H1 (cell line): ENCODE data around the gene LBP. TPM values are rescaled to one million over a fixed set of nuclear protein-coding genes. Genes with fewer than 3 reads are reported as not detected.
"Not testable (repeated sequence)": the region's sequence is repeated elsewhere in the genome, so short reads cannot be mapped to it uniquely, and the experiment has no call there.

ENCODE experiments used
- CTCF ChIA-PET: fragments of 300-600 bp; sonication (Branson Sonifier 250); formaldehyde crosslinking; loops from one replicate; lab custom pipeline; 2021; ENCODE audit not compliant: partially characterized antibody; lab: Charles Lee
- POLR2A ChIA-PET: fragments of 300-600 bp; sonication (Branson Sonifier 250); formaldehyde crosslinking; loops from one replicate; lab custom pipeline; 2021; ENCODE audit warnings: inconsistent platforms; ENCODE audit not compliant: partially characterized antibody; lab: Charles Lee
- DNase-seq, 2 experiments: peaks; one replicate each; pipeline versions ENCODE4 v3.0.0 to v3.0.0-alpha.2; 2010 to 2022; ENCODE audit warnings: low spot score in 2 of 2, low read depth in 1 of 2, mixed read lengths in 1 of 2
- FAIRE-seq: peaks from 2 replicates; lab custom pipeline; 2011; peaks lifted over from hg19 to GRCh38; lab: Jason Lieb, UNC
- H2AFZ ChIP-seq: 2 replicates; pipeline ENCODE4 v1.8.1; 2012; ENCODE audit warnings: low read length, inconsistent platforms
- H2AK5ac ChIP-seq: 2 replicates; pipeline ENCODE4 v1.6.1; 2013; ENCODE audit warnings: low read depth, low read length
- H2BK120ac ChIP-seq: replicated peaks from 2 replicates; pipeline ENCODE3; 2013; ENCODE audit warnings: low read depth, low read length, inconsistent platforms
- H2BK12ac ChIP-seq: 2 replicates; pipeline ENCODE4 v1.6.1; 2013; ENCODE audit warnings: low read depth, low read length
- H2BK15ac ChIP-seq: 2 replicates; pipeline ENCODE4 v1.6.1; 2013; ENCODE audit warnings: low read length
- H2BK20ac ChIP-seq: 2 replicates; pipeline ENCODE4 v1.6.1; 2013; ENCODE audit warnings: low read length
- H2BK5ac ChIP-seq: 2 replicates; pipeline ENCODE4 v1.6.1; 2013; ENCODE audit warnings: low read depth, low read length
- H3K14ac ChIP-seq: 2 replicates; pipeline ENCODE4 v1.6.1; 2013; ENCODE audit warnings: inconsistent platforms; ENCODE audit not compliant: insufficient read length
- H3K18ac ChIP-seq: 2 replicates; pipeline ENCODE4 v1.6.1; 2013; ENCODE audit warnings: low read length; ENCODE audit errors: extremely low read depth
- H3K23ac ChIP-seq: 2 replicates; pipeline ENCODE4 v1.6.1; 2013; ENCODE audit warnings: inconsistent platforms; ENCODE audit not compliant: insufficient read length
- H3K23me2 ChIP-seq: 2 replicates; pipeline ENCODE4 v1.6.1; 2013; ENCODE audit warnings: low read depth, low read length
- H3K27ac ChIP-seq: 2 replicates; pipeline ENCODE4 v1.6.1; 2011; ENCODE audit warnings: low read depth, low read length, inconsistent platforms
- H3K27me3 ChIP-seq, 4 experiments: replicated peaks in 1 of 4; 1 replicate in 1 of 4; 2 replicates in 3 of 4; pipeline versions ENCODE4 v1.6.1 to v1.8.1; 2011 to 2013; ENCODE audit warnings: low read length in 3 of 4, mild to moderate bottlenecking in 3 of 4, inconsistent platforms in 2 of 4, mixed read lengths in 2 of 4, moderate library complexity in 1 of 4; ENCODE audit not compliant: control insufficient read depth in 3 of 4, insufficient read depth in 3 of 4; ENCODE audit errors: extremely low read depth in 1 of 4
- H3K36me3 ChIP-seq, 4 experiments: 2 replicates each; pipeline versions ENCODE4 v1.6.1 to v1.8.1; 2011 to 2013; ENCODE audit warnings: mild to moderate bottlenecking in 4 of 4, low read length in 3 of 4, moderate library complexity in 2 of 4, control low read depth in 1 of 4, inconsistent platforms in 1 of 4; ENCODE audit not compliant: insufficient read depth in 4 of 4, control insufficient read depth in 2 of 4
- H3K4ac ChIP-seq: replicated peaks from 2 replicates; pipeline ENCODE3; 2013; ENCODE audit warnings: low read length, low read depth, mixed read lengths, inconsistent platforms; ENCODE audit not compliant: insufficient read length
- H3K4me1 ChIP-seq, 4 experiments: replicated peaks in 1 of 4; 1 replicate in 1 of 4; 2 replicates in 3 of 4; pipeline versions ENCODE4 v1.6.1 to v1.8.1; 2011 to 2013; ENCODE audit warnings: low read length in 3 of 4, inconsistent platforms in 2 of 4, mixed read lengths in 1 of 4; ENCODE audit not compliant: insufficient read depth in 4 of 4, control insufficient read depth in 3 of 4
- H3K4me2 ChIP-seq, 2 experiments: 2 replicates each; pipeline versions ENCODE4 v1.6.1 to v1.8.1; 2011 to 2013; ENCODE audit warnings: low read depth in 2 of 2, low read length in 2 of 2, control low read depth in 1 of 2, inconsistent platforms in 1 of 2, mild to moderate bottlenecking in 1 of 2; ENCODE audit not compliant: insufficient read depth in 1 of 2
- H3K4me3 ChIP-seq, 4 experiments: fragments of 200-600, 300-600 bp in 1 of 4; sonication (generic), shearing (Covaris generic), sonication (Bioruptor Twin) in 1 of 4; 2 replicates each; pipeline versions ENCODE4 v1.5.1 to v1.8.1; 2011 to 2016; ENCODE audit warnings: low read length in 4 of 4, low read depth in 3 of 4, control low read depth in 2 of 4, inconsistent platforms in 2 of 4, mild to moderate bottlenecking in 2 of 4, mixed read lengths in 1 of 4, moderate library complexity in 1 of 4; ENCODE audit not compliant: insufficient read depth in 2 of 4; ENCODE audit errors: extremely low read depth in 1 of 4
- H3K56ac ChIP-seq: replicated peaks from 2 replicates; pipeline ENCODE3; 2013; ENCODE audit warnings: low read depth, mild to moderate bottlenecking, mixed read lengths, low read length, inconsistent platforms; ENCODE audit not compliant: insufficient read length
- H3K79me1 ChIP-seq: 2 replicates; pipeline ENCODE4 v1.6.1; 2013; ENCODE audit warnings: low read depth, low read length, control low read depth
- H3K79me2 ChIP-seq, 2 experiments: 2 replicates each; pipeline versions ENCODE4 v1.6.1 to v1.8.1; 2012 to 2013; ENCODE audit warnings: low read length in 2 of 2, mild to moderate bottlenecking in 2 of 2, inconsistent platforms in 1 of 2; ENCODE audit not compliant: insufficient read depth in 2 of 2, control insufficient read depth in 1 of 2
- H3K9ac ChIP-seq, 4 experiments: replicated peaks in 1 of 4; 1 replicate in 1 of 4; 2 replicates in 3 of 4; pipeline versions ENCODE4 v1.6.1 to v1.8.1; 2011 to 2013; ENCODE audit warnings: low read depth in 3 of 4, low read length in 3 of 4, control low read depth in 2 of 4, mild to moderate bottlenecking in 2 of 4, moderate library complexity in 2 of 4, inconsistent platforms in 1 of 4; ENCODE audit errors: extremely low read depth in 1 of 4
- H3K9me3 ChIP-seq, 2 experiments: 2 replicates each; pipeline versions ENCODE4 v1.6.1 to v1.8.1; 2012 to 2013; ENCODE audit warnings: mild to moderate bottlenecking in 2 of 2, moderate library complexity in 2 of 2, control low read depth in 1 of 2, inconsistent platforms in 1 of 2, low read depth in 1 of 2, low read length in 1 of 2, mixed read lengths in 1 of 2; ENCODE audit not compliant: insufficient read depth in 2 of 2
- H4K20me1 ChIP-seq, 2 experiments: replicated peaks in 1 of 2; 2 replicates each; pipeline versions ENCODE3 to v1.8.1; 2011 to 2013; ENCODE audit warnings: inconsistent platforms in 2 of 2, low read length in 2 of 2, mild to moderate bottlenecking in 1 of 2; ENCODE audit not compliant: insufficient read depth in 2 of 2, control insufficient read depth in 1 of 2
- H4K5ac ChIP-seq: 2 replicates; pipeline ENCODE4 v1.6.1; 2013; ENCODE audit warnings: low read length, low read depth, mixed read lengths, inconsistent platforms; ENCODE audit not compliant: insufficient read length
- H4K8ac ChIP-seq: 2 replicates; pipeline ENCODE4 v1.8.0; 2013; ENCODE audit warnings: mild to moderate bottlenecking, moderate library complexity, low read length, inconsistent platforms; ENCODE audit not compliant: insufficient read depth; ENCODE audit errors: extremely low read depth
- H4K91ac ChIP-seq: replicated peaks from 2 replicates; pipeline ENCODE3; 2013; ENCODE audit warnings: low read length, mixed read lengths, inconsistent platforms; ENCODE audit not compliant: insufficient read length
- WGBS, 2 experiments: shearing (Covaris generic) in 1 of 2; methylation state at CpG; one replicate each; pipeline versions ENCODE4 v1.1.6 to v1.1.7; 2013 to 2015; ENCODE audit warnings: low lambda C conversion rate in 2 of 2, mixed read lengths in 2 of 2, inconsistent platforms in 1 of 2, low coverage in 1 of 2, missing lambda C conversion rate in 1 of 2; ENCODE audit not compliant: insufficient replicate concordance in 2 of 2, insufficient coverage in 1 of 2, insufficient read length in 1 of 2; ENCODE audit errors: extremely low coverage in 1 of 2, missing lambda C conversion rate in 1 of 2; 5-methylcytosine and 5-hydroxymethylcytosine counted together
- polyA plus RNA-seq, 7 experiments: library from polyadenylated mRNA; depleted of rRNA in 3 of 7; stranded (reverse) in 5 of 7; unstranded in 2 of 7; fragments of >200 nt in 5 of 7; fragments of 200-250 nt in 2 of 7; gene quantifications; 1 replicate in 5 of 7; 2 replicates in 1 of 7; 4 replicates in 1 of 7; pipeline versions ENCODE4 v1.2.1 to v1.2.3, GENCODE V29; 2011 to 2013; ENCODE audit warnings: missing spikeins in 2 of 7, mixed read lengths in 2 of 7
- total RNA-seq: library from RNA; stranded (reverse); fragmentation: NEBNext Ultra II Directional; extraction: Animal tissue kit (Norgen Biotek cat#: 25700); gene quantifications from 2 replicates; pipeline ENCODE4 v1.2.1, GENCODE V29; 2021

The LBP gene
- total and polyA plus RNA-seq, 2 of the 8 experiments (the other 6 are each of a cell fraction or from before 2014, with no cell fraction given), result 0.60 to 0.63 TPM

DNA sequence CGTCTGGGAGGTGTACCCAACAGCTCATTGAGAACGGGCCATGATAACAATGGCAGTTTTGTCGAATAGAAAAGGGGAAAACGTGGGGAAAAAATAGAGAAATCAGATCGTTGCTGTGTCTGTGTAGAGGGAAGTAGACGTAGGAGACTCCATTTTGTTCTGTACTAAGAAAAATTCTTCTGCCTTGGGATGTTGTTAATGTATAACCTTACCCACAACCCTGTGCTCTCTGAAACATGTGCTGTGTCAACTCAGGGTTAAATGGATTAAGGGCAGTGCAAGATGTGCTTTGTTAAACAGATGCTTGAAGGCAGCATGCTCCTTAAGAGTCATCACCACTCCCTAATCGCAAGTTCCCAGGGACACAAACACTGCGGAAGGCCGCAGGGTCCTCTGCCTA, 61.5 kb downstream of the LBP start:
- H3K9me3 ChIP-seq, result peaks cover 6 to 15% of the 10 kb centered on the region in 2 experiments; a peak in 2 of 4 replicates
- not testable (repeated sequence) for H2AFZ ChIP-seq, H2BK15ac ChIP-seq, H3K14ac ChIP-seq, H3K4ac ChIP-seq, H3K4me3 ChIP-seq, H4K8ac ChIP-seq, H3K79me1 ChIP-seq, H2BK5ac ChIP-seq, H3K4me1 ChIP-seq, H3K23ac ChIP-seq, H3K36me3 ChIP-seq, H3K23me2 ChIP-seq, H3K4me2 ChIP-seq, H2BK12ac ChIP-seq, H3K18ac ChIP-seq, H3K27me3 ChIP-seq, FAIRE-seq, H3K79me2 ChIP-seq, DNase-seq, H4K20me1 ChIP-seq, H3K9ac ChIP-seq, H2BK20ac ChIP-seq, H3K56ac ChIP-seq, H2AK5ac ChIP-seq, H2BK120ac ChIP-seq, H3K27ac ChIP-seq, H4K91ac ChIP-seq, H4K5ac ChIP-seq
- ChIA-PET CTCF (interaction anchor here (0.7 to 16.7 kb wide), 36 partner anchors 8 to 295 kb away, joined by 3 to 231 read pairs (median 4); partner anchors contain the start of genes RALGAPB and SNHG17), POLR2A (interaction anchor here (1.1 to 1.9 kb wide), 6 partner anchors 10 to 68 kb away, joined by 3 to 11 read pairs (median 6); partner anchors contain the start of gene SNHG17)
- 91% methylated on average over 8 of the region's 9 CpGs; no CpG with 5 or more reads in 1 of the 2 experiments for WGBS, 2 experiments
